ENCODE results near the gene PPIP5K1.

- no peak for TF ChIP-seq CTCF (IDR thresholded peaks at IDR 0.05)
- no peak for TF ChIP-seq ZFX (IDR thresholded peaks at IDR 0.05; ENCODE audit: borderline replicate concordance)
These were observed 97.1 kb downstream of the PPIP5K1 start, which contains the start of gene TP53BP1 for GRCh38 chr15:43492673-43493601.
